AG09319 (cell line): Measurements from ENCODE around the gene STYXL1.

ENCODE experiments used
- DNase-seq: peaks from one replicate; pipeline ENCODE4 v3.0.0-alpha.2; 2010; ENCODE audit warnings: low read depth; ENCODE audit errors: extremely low read depth
- CTCF ChIP-seq: IDR thresholded peaks from 2 replicates; pipeline ENCODE4 v1.5.1; 2011; ENCODE audit warnings: low read depth, mild to moderate bottlenecking, inconsistent platforms, low read length, moderate library complexity

Gene STYXL1

GRCh38 chr7:75963381-75963995 is 84.3 kb downstream of the STYXL1 start:
- no peak for TF ChIP-seq CTCF
- DNase-seq: no peak

- DNase-seq: peak; percentile 77
- TF ChIP-seq CTCF: no peak
These were observed 85.0 kb downstream of the STYXL1 start for GRCh38 chr7:75962607-75963380.

GRCh38 chr7:75961218-75961617 is 86.6 kb downstream of the STYXL1 start:
- no peak for DNase-seq
- TF ChIP-seq CTCF: no peak

DNA sequence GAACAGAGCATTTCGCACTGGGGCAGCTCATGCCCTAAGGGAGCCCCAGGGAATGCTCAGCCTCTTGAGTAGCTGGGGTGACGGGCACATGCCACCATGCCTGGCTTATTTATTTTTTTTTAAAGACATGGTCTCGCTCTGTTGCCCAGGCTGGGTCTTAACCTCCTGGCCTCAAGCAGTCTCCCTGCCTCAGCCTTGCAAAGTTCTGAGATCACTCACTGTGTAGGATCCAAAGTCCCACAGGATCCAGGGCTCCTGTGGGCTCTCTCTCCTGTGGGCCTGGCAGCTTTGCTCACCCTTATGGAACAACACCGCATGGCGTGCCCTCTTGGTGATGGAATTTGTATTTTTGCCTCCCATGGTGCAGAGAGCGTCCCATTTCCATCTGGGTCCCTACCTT is 87.4 kb downstream of the STYXL1 start:
- no peak for TF ChIP-seq CTCF
- DNase-seq: no peak

DNA sequence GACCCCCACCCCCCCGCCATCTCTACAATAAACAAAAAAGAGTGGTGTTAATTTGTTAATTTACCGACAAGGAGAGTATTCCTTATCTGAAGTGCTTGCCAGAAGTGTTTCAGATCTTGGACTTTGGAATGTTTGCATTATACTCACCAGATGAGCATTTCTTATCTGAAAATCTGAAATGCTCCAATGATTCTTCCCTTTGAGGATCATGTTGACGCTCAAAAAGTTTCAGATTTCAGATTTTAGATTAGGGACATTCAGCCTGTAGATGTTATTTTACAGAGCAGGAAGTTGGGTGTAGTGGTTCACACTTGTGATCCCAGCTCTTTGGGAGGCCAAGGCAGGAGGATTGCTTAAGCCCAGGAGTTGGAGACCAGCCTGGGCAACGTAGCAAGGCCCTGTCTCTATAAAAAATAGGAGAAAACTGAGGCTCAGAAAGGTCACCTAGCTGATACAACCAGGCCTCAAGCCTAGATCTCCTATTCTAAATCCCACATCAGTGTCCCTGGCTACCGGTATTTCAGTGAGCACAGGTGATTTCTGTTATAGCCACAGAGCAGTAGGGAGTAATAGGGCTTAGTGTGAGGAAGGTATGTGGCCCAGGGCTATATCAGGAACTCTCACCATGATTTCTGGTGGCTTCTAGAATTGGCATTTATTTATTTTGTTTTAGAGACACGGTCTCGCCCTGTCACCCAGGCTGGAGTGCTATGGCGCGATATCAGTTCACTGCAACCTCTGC is 88.8 kb downstream of the STYXL1 start:
- no peak for DNase-seq
- no peak for TF ChIP-seq CTCF

DNA sequence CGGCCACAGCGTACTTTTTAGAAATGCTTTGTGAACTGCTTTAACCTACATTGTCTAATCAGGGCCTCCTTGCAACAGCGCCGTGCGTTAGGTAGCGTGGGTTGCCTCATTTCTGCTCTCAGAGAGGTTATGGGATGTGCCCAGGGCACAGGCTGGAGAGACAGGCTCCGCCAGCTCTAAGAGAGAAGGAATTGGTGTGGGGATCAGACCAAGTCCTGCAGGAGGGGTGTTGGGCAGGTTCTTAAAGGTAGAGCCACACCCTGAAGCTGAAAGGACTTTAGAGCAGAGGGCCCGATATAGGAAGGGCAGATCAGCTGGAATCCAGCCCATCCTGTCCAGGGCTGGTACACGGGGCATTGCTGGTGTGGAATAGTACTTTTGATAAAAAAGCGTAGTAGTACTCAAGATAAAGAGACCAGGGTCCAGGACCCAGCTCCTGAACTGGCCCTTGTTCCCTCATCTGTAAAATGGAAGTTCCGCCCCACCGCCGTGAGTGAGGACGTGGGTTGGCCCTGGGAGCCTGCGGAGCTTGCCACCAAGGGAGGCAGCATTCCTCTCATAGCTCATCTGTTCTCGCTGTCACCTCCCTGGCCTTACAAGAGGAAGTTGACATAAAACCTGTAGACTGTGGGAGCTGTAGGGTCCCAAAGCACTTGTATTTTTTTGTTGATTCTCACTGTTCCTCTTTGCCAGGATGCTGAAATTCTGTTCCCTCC is 90.6 kb downstream of the STYXL1 start:
- DNase-seq: no peak
- no peak for TF ChIP-seq CTCF
